Astrocyte (in vitro differentiated cells and primary cell): ENCODE results near the gene SCUBE1. TPM values are rescaled to one million over a fixed set of nuclear protein-coding genes. Genes with fewer than 3 reads are reported as not detected.

ENCODE experiments used
- DNase-seq: peaks from one replicate; pipeline ENCODE4 v3.0.0-alpha.2; 2010; ENCODE audit warnings: low read depth
- FAIRE-seq: peaks from 2 replicates; lab custom pipeline; 2011; peaks lifted over from hg19 to GRCh38; lab: Jason Lieb, UNC
- H2AFZ ChIP-seq: 2 replicates; pipeline ENCODE4 v1.6.0; 2012; ENCODE audit warnings: low read depth, low read length, inconsistent platforms
- H3K27ac ChIP-seq: 2 replicates; pipeline ENCODE4 v1.5.1; 2011; ENCODE audit warnings: low read depth, low read length, inconsistent platforms
- H3K27me3 ChIP-seq: 2 replicates; pipeline ENCODE4 v1.6.0; 2011; ENCODE audit warnings: low read length, inconsistent platforms; ENCODE audit not compliant: insufficient read depth
- H3K36me3 ChIP-seq: 2 replicates; pipeline ENCODE4 v1.5.1; 2011; ENCODE audit warnings: low read length, inconsistent platforms; ENCODE audit not compliant: insufficient read depth
- H3K4me1 ChIP-seq: 2 replicates; pipeline ENCODE4 v1.5.1; 2011; ENCODE audit warnings: low read length, inconsistent platforms; ENCODE audit not compliant: insufficient read depth
- H3K4me2 ChIP-seq: 2 replicates; pipeline ENCODE4 v1.6.0; 2012; ENCODE audit warnings: low read length, inconsistent platforms
- H3K4me3 ChIP-seq: 2 replicates; pipeline ENCODE4 v1.5.1; 2011; ENCODE audit warnings: low read depth, mild to moderate bottlenecking, low read length, inconsistent platforms; ENCODE audit not compliant: insufficient read depth
- H3K79me2 ChIP-seq: 2 replicates; pipeline ENCODE4 v1.6.0; 2012; ENCODE audit warnings: mild to moderate bottlenecking, low read length, inconsistent platforms; ENCODE audit not compliant: insufficient read depth
- H3K9ac ChIP-seq: 2 replicates; pipeline ENCODE4 v1.6.0; 2012; ENCODE audit warnings: mild to moderate bottlenecking, low read length, inconsistent platforms
- H3K9me3 ChIP-seq: 2 replicates; pipeline ENCODE4 v1.5.1; 2012; ENCODE audit warnings: low read depth, mild to moderate bottlenecking, low read length, inconsistent platforms; ENCODE audit not compliant: insufficient read depth
- H4K20me1 ChIP-seq: 2 replicates; pipeline ENCODE4 v1.6.0; 2012; ENCODE audit warnings: low read length, inconsistent platforms; ENCODE audit not compliant: insufficient read depth
- H3K27ac Mint-ChIP-seq: one replicate; pipeline ENCODE4 v1.8.0; 2021; ENCODE audit warnings: mild to moderate bottlenecking, mixed read lengths; ENCODE audit not compliant: unreplicated experiment
- H3K27me3 Mint-ChIP-seq: one replicate; pipeline ENCODE4 v1.8.0; 2021; ENCODE audit warnings: low read depth, mixed read lengths; ENCODE audit not compliant: unreplicated experiment
- H3K36me3 Mint-ChIP-seq: one replicate; pipeline ENCODE4 v1.8.0; 2021; ENCODE audit warnings: low read depth, mixed read lengths; ENCODE audit not compliant: unreplicated experiment
- H3K4me1 Mint-ChIP-seq: one replicate; pipeline ENCODE4 v1.8.0; 2021; ENCODE audit warnings: low read depth, mixed read lengths; ENCODE audit not compliant: unreplicated experiment
- H3K4me3 Mint-ChIP-seq: one replicate; pipeline ENCODE4 v1.8.0; 2021; ENCODE audit warnings: mild to moderate bottlenecking, moderate library complexity, mixed read lengths; ENCODE audit not compliant: unreplicated experiment
- H3K9me3 Mint-ChIP-seq: one replicate; pipeline ENCODE4 v1.8.0; 2021; ENCODE audit warnings: mild to moderate bottlenecking, mixed read lengths; ENCODE audit not compliant: unreplicated experiment
- CTCF ChIP-seq: IDR thresholded peaks from 2 replicates; pipeline ENCODE4 v1.5.1; 2011; ENCODE audit warnings: low read depth, mild to moderate bottlenecking, inconsistent platforms, low read length, moderate library complexity; ENCODE audit not compliant: insufficient read depth
- EZH2 ChIP-seq: IDR thresholded peaks from 2 replicates; pipeline ENCODE4 v1.6.1; 2012; ENCODE audit warnings: mild to moderate bottlenecking, low read length, inconsistent platforms; ENCODE audit not compliant: insufficient read depth
- total RNA-seq: library from RNA; stranded (reverse); gene quantifications from 2 replicates; pipeline ENCODE4 v1.2.1, GENCODE V29; 2021

The SCUBE1 gene
- total RNA-seq, 1 donor from 2014 or later = 0.07 TPM

DNA sequence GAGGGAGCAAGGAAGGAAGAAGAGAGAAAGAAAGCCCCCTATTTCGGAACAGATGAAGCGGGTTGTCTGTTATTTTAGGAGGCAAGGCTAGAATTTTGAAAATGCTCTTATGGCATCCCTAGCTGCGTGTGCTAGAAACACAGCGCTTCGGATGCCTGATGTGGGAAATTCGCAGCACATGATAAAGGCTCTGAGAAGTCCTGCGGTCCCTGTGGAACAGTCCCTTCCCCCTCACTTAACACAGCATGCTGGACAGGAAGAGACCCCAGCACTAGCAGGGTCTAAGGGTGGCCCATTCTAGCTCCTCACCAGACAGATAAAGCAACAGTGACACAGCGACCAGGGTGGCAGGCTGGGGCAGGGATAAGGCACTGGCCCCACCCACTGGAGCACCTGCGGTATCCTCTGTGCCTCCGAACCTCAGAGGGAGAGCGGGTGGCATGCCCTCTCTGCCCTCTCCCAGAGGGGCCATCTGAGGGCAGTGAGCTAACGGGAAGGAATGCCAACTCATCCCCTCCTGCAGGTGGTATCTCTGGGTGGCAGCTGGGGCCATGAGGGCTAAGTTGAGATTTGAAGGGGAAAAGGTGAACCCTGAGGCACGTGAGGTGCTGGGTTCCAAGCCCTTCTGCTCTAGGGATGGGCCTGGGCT is 75.7 kb downstream of the SCUBE1 start:
- FAIRE-seq = no peak
- H3K27me3 ChIP-seq = peaks cover 48% of the 10 kb centered on the region

GRCh38 chr22:43266076-43266475 is 77.1 kb downstream of the SCUBE1 start:
- Histone ChIP-seq H3K9me3 (no peaks in the 10 kb centered on the region), H3K27ac (no peak overlapping the region), H3K4me2 (no peak overlapping the region), H3K27me3 (peaks cover 49% of the 10 kb centered on the region), H3K36me3 (no peaks in the 10 kb centered on the region), H3K9ac (no peak overlapping the region), H3K79me2 (no peaks in the 10 kb centered on the region), H3K4me1 (peaks cover 20% of the 10 kb centered on the region), H2AFZ (no peak overlapping the region), H3K4me3 (no peak overlapping the region), H4K20me1 (no peaks in the 10 kb centered on the region)
- peaks cover 2% of the 10 kb centered on the region for H3K36me3 Mint-ChIP-seq
- no peak for TF ChIP-seq CTCF
- TF ChIP-seq EZH2 = no peak
- peaks cover 14% of the 10 kb centered on the region for H3K4me1 Mint-ChIP-seq
- H3K9me3 Mint-ChIP-seq = no peaks in the 10 kb centered on the region
- FAIRE-seq = no peak
- peaks cover 76% of the 10 kb centered on the region for H3K27me3 Mint-ChIP-seq
- no peak overlapping the region for H3K27ac Mint-ChIP-seq
- DNase-seq = no peak
- H3K4me3 Mint-ChIP-seq = no peak overlapping the region

More for the DNA sequence above, 75.7 kb downstream of the SCUBE1 start:
- TF ChIP-seq CTCF = no peak
- no peak for TF ChIP-seq EZH2
- Histone ChIP-seq H3K9me3 (no peaks in the 10 kb centered on the region), H3K79me2 (no peaks in the 10 kb centered on the region), H3K4me2 (no peak overlapping the region), H4K20me1 (no peaks in the 10 kb centered on the region), H3K4me3 (no peak overlapping the region), H3K4me1 (peaks cover 20% of the 10 kb centered on the region), H2AFZ (no peak overlapping the region), H3K9ac (no peak overlapping the region), H3K36me3 (no peaks in the 10 kb centered on the region), H3K27ac (no peak overlapping the region)
- Mint-ChIP-seq H3K4me3 (no peak overlapping the region), H3K36me3 (peaks cover 2% of the 10 kb centered on the region), H3K27ac (peak overlapping the region; percentile 26), H3K27me3 (peaks cover 81% of the 10 kb centered on the region), H3K9me3 (no peaks in the 10 kb centered on the region), H3K4me1 (peaks cover 14% of the 10 kb centered on the region)
- no peak for DNase-seq
